GM18870 (cell line): ENCODE measurements around the gene TECPR1.
A peak's percentile ranks its signal among the peaks of the same experiment; 100 is the strongest.

Source experiments
- ATAC-seq: cut with Tn5 transposase; IDR thresholded peaks from one replicate; pipeline ENCODE4 v1.9.1; 2021; ENCODE audit warnings: moderate library complexity; ENCODE audit not compliant: unreplicated experiment

Gene TECPR1

DNA sequence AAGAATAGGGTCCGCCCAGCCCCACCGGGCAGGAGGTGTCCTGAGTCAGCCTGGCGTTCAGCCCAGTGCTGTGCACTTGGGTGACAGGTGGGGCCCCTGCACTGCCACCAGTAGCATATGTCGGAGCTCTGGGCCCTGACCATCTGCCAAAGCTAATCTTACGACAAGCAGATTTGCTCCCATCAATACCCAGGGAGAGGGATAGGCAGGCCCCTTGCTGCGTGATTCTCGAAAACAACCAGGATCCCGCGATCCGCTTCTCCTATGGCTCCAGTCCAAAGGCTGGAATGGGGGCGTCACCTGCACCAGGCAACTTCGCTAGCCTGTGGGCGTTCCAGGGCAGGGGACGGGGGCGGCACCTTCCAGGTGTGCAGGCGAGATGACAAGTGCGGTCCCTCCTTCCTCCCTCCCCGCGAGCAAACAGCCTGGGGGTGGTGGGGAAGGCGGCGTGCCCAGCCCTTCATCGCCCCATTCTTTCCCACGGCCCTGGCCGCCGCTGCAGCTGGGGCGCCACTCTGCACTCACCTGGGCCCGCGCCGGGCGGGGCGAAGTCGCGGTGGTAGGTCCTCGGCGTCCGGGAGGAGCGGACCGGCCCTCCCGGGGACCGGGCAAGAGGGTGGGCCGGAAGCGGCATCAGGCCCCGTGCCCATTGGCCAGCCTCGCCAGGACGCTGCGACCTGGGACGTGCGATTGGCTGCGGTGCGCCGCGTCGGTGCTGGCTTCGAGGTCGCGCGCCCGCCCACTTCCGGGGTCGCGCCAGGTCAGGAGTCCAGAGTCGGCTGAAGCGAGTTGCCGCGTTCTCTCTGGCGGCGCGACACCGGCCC is at the start of gene TECPR1:
Gene TECPR1 (minus strand): TSS at position 632 of the 824 bp plus-strand sequence. CDS start 6,086 bp downstream, outside the sequence.
- peak; percentile 95 for ATAC-seq

- no peak for ATAC-seq
Measured at GRCh38 chr7:98300595-98301372, 48.8 kb upstream of the TECPR1 start.

- ATAC-seq, result no peak
Measured at GRCh38 chr7:98297626-98298286, 45.7 kb upstream of the TECPR1 start.

DNA sequence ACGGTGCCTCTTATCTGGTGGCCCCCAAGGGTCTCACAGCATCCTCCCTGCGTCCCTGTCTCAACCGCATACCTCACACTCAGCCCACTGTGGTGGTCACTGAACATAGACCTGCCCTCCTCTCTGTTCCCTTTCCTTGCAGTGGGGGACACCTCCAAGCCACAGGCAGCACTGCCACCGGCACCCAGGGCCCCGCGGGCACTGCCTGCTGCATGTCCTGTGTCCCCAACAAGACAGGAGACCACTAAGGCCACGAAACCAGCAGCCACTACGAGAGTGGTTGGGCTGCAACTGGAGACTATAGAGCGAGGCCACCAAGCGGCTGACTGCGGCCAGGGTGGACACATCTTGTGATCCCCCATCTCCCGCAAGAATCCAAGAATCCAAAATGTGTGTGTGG is 44.8 kb upstream of the TECPR1 start:
- ATAC-seq, result no peak

DNA sequence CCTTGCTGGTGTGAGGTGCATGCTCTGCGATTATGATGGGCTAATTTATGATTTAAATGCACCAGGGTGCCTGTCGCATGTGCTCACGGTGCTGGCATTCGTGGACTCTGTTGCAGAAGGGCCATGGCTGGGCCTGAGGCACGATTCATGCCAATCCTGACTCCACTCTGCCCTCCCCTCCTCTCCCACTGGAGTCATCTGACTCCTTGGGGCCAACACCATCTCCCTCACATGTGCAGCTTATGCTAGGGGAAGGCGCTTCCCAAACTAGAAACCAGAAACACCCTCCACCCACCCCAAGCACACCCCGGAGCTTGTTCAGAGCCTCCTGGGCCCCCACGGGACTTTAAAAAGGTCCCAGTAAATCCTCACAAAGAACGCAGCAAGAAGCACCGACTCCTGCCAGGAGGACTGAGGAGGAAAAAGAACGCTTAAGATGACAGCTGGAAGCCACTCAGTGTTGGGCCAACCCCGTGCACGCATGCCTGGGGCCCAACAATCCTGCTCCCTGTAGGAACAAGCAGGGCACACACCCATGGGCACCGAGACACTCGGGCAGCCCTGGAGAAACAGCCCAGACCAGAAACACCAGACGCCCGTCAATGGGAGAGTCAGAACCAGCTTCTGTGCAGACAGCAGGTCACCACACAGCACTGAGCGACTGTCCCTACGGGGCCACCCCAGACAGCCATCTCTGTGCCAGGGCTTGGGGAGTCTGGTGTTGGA is 43.6 kb upstream of the TECPR1 start:
- ATAC-seq, result no peak

DNA sequence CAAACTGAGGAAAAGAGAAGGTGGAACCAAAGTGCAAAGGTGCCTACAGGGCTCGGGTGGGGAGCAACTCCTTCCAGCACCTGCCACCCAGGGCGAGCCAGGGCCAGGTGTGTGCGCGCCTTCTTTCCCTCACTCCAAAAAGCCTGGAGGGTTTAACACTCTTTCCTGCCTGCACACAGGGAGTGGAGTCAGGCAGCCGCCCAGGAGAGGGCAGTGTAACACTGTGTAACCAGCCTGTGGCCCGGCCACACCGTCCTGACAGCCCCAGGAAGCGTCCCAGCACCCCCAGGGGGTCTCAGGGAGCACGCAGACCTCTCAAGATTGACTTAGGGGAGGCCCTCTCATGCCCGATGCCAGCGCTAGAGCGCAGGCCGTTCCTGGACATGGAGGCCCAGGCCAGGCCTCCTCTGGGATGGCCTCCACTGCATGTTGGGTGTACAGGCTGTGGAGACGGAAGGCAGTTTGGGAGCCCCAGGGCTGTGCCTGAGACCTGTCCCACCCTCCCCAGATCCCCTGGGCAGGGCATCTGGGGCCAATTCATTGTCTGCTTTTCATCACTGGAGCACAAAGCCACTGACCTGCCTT is 42.9 kb upstream of the TECPR1 start:
- ATAC-seq, result no peak

DNA sequence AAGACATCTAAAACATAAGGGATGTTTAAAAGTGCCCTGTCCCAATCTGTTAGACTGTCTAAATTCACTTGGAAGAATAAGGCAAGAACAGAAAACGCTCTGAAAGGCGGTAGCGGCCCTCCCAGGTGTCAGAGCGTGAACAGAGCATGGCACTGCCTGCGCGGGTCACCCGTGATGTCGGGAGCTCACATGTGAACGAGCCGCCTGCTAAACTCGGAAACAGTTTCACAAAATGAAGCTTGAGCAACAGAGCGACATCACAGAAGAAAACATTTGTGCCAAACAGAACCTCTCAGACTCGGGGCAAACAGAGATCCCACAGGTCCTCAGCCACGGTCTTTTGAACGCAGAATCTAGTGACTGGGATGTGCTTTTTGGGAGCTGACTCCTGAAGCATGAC is 42.3 kb upstream of the TECPR1 start:
- ATAC-seq, result no peak

DNA sequence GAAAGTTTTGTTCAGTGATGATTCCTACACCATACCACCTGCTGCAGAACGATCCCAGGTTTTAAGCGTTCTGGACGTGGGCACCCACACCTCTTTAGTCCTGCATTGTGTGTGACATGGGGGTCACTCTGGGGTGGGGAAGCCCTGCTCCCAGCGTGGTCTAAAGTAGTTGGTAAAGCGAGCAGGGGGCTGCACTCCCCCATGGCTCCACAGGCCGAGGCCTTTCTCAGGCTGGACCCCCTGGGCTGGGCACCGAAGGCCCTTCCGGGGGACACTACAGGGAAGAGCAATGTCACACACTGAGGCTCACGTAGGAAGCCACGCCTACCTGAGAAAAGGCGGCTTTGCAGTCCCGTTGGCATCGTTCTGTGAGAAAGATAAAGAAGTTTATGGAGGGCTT is 41.7 kb upstream of the TECPR1 start:
- no peak for ATAC-seq

DNA sequence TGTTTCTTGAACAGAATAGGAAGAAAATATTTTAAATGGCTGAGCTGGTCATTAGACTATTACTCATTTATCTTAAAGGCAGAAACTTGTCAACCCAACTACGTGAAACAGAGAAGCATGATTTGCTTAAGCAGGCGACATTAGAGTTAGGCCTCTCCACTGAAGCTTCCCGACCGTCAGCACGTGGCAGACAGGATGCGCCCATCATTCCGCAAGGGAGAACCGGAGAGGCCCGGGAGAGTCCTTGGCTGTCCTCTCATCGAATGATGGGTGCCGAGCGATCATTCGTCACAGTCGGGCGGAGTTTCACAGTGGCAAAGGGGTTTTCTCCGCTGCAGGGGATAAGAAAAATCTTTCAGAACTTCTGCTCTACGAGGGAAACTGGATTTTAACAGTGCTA is 41.2 kb upstream of the TECPR1 start:
- no peak for ATAC-seq

DNA sequence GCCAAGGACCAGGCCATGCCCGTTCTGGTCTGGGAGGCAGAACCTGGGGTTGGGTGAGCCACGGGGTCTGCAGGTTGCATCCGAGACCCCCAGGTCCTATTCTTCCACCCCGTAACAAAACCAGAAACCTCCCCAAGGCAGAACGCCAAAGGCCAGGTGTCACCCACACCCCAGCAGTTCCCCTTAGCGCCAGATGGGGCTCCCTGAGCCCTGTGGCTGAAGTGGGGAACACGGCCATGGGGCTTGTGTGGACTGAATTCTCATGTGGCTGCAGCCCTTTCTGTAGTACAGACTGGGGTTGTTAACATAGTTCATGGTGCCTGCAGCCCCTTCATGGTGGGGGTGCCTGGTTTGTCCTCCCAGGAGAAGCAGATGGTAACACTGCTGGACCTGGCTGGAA is 39.7 kb upstream of the TECPR1 start:
- no peak for ATAC-seq

DNA sequence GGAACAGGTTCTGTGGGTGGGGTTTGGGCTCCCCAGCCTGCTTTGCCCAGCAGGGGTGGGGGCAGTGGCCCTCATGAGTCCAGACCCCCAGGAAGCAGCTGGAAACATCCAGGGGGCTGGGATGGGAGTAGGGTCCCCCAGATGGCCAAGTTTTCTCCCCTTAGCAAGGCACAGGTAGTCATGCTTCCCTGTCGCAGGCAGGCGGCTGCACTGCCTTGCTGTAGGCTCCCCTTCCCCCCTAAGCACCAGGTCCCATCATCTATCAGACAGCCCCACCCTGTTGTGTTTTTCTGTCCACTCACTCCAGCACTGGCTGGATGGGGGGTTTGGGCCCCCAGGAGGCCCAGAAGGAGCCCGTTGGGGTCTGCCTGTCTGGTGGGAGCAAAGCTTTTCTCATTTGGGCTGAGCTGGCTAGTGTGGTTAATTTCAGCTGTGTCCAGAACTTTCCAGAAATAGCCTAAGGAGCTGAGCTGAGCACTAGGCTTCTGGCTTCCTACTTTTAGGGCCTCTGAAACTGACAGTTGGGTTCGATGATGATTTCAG is 37.4 kb upstream of the TECPR1 start:
- ATAC-seq, result no peak

GRCh38 chr7:98288064-98288823 is 36.2 kb upstream of the TECPR1 start:
- ATAC-seq, result no peak

- ATAC-seq, result no peak
Measured at GRCh38 chr7:98287486-98287959, 35.5 kb upstream of the TECPR1 start.

- ATAC-seq, result no peak
Measured at GRCh38 chr7:98286701-98287485, 34.9 kb upstream of the TECPR1 start.

GRCh38 chr7:98286093-98286539 is 34.1 kb upstream of the TECPR1 start:
- no peak for ATAC-seq

DNA sequence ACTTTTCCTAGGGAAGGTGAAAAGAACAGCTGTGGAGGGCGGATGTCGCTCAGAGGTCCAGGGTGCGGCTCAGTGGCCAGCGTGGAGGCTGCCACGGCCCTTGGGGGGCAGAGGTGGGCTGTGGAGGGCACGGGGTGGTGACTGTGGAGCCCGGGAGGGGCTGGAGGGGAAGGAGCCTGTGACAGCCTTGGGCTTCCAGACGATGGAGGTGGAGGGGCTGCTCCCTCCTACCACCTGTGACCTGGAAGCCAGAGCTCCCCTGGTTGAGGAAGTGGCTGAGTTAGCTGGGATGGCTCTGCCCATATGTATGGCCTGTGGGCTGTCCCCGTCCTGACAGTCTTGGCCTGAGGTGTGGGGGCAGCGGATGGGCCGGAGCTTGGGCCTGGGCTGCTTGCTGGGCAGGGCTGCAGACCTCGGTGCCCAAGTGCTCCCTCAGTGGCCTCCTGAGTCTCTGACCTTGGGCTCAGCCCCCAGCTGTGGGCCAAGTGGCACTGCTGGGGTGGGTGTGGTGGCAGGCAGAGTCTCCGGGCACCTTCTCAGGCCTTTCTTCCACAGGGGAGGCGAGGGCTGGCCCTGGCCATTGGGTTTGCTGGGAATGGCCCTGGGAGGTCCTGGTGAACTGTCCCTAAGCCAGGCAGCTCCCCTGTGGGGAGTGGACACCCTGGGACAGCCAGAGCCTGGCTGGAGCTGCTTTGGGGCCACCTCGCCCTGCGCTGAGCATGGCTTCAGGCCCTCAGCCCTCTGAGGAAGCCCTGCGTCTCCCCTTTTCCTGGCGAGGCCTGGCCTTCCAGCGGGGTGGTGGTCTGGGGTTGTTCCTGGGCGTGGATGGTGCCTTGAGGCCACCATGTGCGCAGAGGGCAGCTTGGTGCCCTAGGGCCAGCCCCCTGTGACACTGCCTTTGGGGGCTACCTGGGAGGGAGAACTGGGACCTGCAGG is 33.4 kb upstream of the TECPR1 start:
- no peak for ATAC-seq

DNA sequence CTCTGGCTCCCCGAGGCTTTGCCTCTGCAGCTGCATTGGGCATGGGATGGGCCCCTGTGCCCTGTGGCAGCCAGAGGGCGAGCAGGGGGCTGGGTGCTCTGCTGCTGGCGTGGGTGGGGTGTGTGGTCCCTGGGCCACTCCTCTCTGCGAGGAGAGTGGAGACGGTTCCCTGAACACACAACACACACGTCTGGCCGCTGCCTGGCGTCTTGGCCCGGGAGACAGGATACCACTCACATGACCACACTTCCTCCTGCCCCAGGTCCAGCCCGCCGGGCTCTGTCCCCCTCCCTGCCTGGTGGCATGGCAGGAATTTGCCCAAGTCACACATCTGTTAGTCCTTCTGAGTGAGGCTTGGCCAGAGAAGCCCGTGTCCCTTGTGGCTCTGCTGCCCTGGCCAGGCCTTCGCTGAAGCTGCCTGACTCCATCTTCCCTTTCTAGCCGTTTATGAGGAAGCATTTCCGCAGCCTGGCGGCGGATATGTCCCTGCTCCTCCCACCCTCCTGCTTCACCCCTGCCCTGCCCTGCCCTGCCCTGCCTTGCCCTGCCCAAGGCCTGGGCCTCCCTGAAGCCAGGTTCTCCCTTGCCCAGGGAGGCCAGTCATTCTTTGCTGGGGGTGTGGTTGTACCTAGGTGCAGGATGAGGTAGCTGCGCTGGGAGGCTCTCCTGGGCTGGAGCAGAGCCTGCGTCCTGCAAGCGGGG is 32.5 kb upstream of the TECPR1 start:
- ATAC-seq, result no peak
